ENCODE data around the gene GAL. TPM values are rescaled to one million over a fixed set of nuclear protein-coding genes. Genes with fewer than 3 reads are reported as not detected.

The GAL gene
- total RNA-seq, 6 experiments from 2014 or later: 0.49 TPM; not detected in 5

- H3K27ac ChIP-seq: no peak overlapping the region
- no peak for ATAC-seq
- H3K4me3 ChIP-seq: no peak overlapping the region
- no peaks in the 10 kb centered on the region for H3K9me3 ChIP-seq
- intact Hi-C loops (cut with DNase I): no loop called here
- H3K36me3 ChIP-seq: no peaks in the 10 kb centered on the region
- no peak for TF ChIP-seq POLR2A (IDR thresholded peaks at IDR 0.05)
- TF ChIP-seq, protein P1, sequence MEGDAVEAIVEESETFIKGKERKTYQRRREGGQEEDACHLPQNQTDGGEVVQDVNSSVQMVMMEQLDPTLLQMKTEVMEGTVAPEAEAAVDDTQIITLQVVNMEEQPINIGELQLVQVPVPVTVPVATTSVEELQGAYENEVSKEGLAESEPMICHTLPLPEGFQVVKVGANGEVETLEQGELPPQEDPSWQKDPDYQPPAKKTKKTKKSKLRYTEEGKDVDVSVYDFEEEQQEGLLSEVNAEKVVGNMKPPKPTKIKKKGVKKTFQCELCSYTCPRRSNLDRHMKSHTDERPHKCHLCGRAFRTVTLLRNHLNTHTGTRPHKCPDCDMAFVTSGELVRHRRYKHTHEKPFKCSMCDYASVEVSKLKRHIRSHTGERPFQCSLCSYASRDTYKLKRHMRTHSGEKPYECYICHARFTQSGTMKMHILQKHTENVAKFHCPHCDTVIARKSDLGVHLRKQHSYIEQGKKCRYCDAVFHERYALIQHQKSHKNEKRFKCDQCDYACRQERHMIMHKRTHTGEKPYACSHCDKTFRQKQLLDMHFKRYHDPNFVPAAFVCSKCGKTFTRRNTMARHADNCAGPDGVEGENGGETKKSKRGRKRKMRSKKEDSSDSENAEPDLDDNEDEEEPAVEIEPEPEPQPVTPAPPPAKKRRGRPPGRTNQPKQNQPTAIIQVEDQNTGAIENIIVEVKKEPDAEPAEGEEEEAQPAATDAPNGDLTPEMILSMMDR (IDR thresholded peaks at IDR 0.05): no peak
- peak in 1 of 3 donors; percentile 22 for DNase-seq
- H3K4me1 ChIP-seq: peaks cover 0 to 10% (median 0%) of the 10 kb centered on the region in 4 donors
- WGBS (ENCODE audit: insufficient coverage, low coverage, low lambda C conversion rate, missing lambda C conversion rate): 0% methylated on average over 1 of the region's 9 CpGs
- peaks cover 0 to 15% of the 10 kb centered on the region in 2 donors for H3K27me3 ChIP-seq
These were observed 1.8 kb upstream of the GAL start for GRCh38 chr11:68682531-68682961.

DNA sequence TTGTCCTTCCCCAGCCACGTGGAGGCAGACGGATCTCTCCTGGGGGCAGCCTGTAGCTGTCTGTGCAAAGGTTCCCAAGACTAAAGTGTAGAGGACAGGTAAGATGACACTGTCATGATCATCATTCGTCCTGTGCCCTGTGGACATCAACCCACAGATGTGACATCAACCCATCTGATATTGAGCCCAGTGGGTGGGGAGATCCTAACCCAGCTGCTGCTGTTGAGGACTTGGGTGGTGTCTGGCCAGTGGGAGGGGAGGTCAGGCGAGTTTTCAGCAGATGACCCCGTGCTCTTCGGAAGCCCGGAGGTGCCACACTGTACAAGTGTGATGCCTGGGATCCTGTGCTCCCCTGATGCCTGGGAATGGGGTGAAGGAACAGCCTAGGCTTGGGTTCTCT lies 1.2 kb upstream of the GAL start:
- Histone ChIP-seq H3K4me1 (peaks cover 0 to 10% (median 0%) of the 10 kb centered on the region in 4 donors), H3K4me3 (no peak overlapping the region), H3K36me3 (no peaks in the 10 kb centered on the region), H3K9me3 (no peaks in the 10 kb centered on the region), H3K27me3 (peaks cover 0 to 15% of the 10 kb centered on the region in 2 donors), H3K27ac (no peak overlapping the region)
- no peak for TF ChIP-seq POLR2A (IDR thresholded peaks at IDR 0.05)
- TF ChIP-seq, protein P1 (IDR thresholded peaks at IDR 0.05): no peak
- WGBS (ENCODE audit: insufficient coverage, low coverage, low lambda C conversion rate, missing lambda C conversion rate): 43% methylated on average over 2 of the region's 7 CpGs
- intact Hi-C loops (cut with DNase I): no loop called here
- ATAC-seq: peak in 1 of 4 donors; percentile 4
- DNase-seq: no peak

DNA sequence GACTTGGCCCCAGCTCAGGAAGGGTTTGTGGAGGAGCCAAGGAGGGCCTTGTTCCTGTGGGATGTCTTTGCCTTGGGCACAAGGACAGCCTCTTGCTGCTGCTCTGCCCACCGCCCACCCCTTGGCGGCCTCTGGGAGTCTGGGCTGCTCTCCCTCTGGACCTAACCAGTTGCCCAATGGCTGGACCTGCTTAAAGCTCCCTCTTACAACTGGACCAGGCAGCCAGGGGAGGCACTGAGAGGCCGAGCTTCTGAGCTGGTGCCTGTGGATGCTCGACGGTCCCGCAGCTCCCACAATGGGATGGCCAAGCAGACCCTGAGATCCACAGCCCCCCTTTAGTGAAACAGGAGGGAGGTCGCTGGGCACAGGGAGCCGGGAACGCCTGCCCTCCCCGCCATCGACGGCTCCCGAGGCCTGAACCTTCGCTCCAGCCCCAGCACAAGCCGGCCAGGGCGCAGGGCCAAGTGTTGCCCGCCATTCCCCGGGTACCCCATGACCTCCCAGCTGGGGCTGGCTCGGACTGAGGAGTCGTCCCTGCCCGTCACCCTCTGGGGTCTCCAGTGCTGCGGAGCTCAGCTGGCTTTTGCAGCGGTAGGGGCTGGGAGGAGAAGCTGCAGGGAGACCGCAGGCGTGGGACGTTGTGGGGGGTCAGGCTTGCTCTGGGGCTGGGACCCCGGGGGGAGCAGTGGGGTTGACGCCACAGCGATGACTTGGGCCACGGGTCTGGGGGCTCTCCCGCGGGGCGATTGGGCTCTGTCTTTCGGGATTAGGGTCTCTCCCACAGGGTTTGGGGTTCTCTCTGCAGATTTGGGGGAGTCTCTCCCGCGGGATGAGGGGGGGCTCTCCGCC lies 584 bp upstream of the GAL start:
- no peaks in the 10 kb centered on the region for H3K9me3 ChIP-seq
- no peaks in the 10 kb centered on the region for H3K36me3 ChIP-seq
- peaks cover 0 to 10% (median 0%) of the 10 kb centered on the region in 4 donors for H3K4me1 ChIP-seq
- DNase-seq (peak in 1 of 3 donors; percentile 42), ATAC-seq (peak in 1 of 4 donors; percentile 16)
- TF ChIP-seq, protein P1 (IDR thresholded peaks at IDR 0.05): no peak
- no peak for TF ChIP-seq POLR2A (IDR thresholded peaks at IDR 0.05)
- no peak overlapping the region for H3K27ac ChIP-seq
- H3K27me3 ChIP-seq: peaks cover 0 to 15% of the 10 kb centered on the region in 2 donors
- peak overlapping the region in 1 of 3 donors; percentile 26 for H3K4me3 ChIP-seq
- intact Hi-C loops (cut with DNase I): no loop called here
- WGBS (ENCODE audit: insufficient coverage, low coverage, low lambda C conversion rate, missing lambda C conversion rate): 29% methylated on average over 4 of the region's 37 CpGs

- no peak for TF ChIP-seq POLR2A (IDR thresholded peaks at IDR 0.05)
- TF ChIP-seq, protein P1 (IDR thresholded peaks at IDR 0.05): no peak
- intact Hi-C loops (cut with DNase I): no loop called here
- H3K27ac ChIP-seq: no peak overlapping the region
- ATAC-seq: no peak
- peaks cover 0 to 10% (median 0%) of the 10 kb centered on the region in 4 donors for H3K4me1 ChIP-seq
- peaks cover 0 to 15% of the 10 kb centered on the region in 2 donors for H3K27me3 ChIP-seq
- no peak overlapping the region for H3K4me3 ChIP-seq
- no peaks in the 10 kb centered on the region for H3K36me3 ChIP-seq
- H3K9me3 ChIP-seq: no peaks in the 10 kb centered on the region
- 84% methylated on average over 14 of the region's 18 CpGs for WGBS (ENCODE audit: insufficient coverage, low coverage, low lambda C conversion rate, missing lambda C conversion rate)
- DNase-seq: peak in 1 of 3 donors; percentile 34
These were observed 1.5 kb downstream of the GAL start for GRCh38 chr11:68685656-68686380.
